ENCODE results near the gene ANKS1B.
"Not testable (repeated sequence)": the region's sequence is repeated elsewhere in the genome, so short reads cannot be mapped to it uniquely, and the experiment has no call there.

Gene ANKS1B

DNA sequence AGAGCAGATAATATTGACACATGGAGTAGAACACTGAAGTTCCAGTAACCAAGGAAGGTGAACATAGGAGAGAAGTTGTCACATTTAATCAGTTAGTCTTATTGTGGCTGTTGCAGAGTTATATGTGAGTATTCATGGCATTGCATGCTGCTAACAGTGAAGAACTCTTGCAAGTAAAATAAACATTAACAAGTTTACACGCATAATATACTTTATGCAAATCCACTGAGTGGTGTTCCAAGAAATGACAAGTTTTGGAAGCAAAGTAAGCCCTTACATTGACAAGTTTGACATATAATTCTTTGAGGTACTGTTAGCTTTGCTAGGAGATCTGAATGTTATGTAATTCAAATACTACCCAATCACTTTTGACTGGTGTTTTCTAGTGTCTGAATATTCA is 125.6 kb downstream of the ANKS1B start:
- no peak for DNase-seq

DNA sequence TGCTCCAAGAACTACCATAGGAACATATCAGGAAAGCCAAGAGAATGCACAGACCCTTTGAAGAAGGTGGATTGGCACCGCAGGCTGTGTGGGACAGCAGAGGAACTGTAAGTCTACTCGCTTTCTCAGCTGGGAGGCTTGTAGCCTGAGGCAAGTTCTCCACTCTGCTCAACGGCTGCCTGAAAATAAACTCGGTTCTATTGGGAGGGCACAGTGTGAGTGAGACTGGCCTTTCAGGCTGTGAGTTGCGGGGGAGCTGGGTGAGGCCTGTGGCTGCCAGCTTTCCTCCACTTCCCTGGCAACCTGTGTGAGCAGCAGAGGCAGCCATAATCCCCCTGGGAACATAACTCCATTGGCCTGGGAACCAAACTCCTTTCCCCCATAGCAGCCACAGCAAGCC is 132.1 kb downstream of the ANKS1B start:
- DNase-seq: no peak

DNA sequence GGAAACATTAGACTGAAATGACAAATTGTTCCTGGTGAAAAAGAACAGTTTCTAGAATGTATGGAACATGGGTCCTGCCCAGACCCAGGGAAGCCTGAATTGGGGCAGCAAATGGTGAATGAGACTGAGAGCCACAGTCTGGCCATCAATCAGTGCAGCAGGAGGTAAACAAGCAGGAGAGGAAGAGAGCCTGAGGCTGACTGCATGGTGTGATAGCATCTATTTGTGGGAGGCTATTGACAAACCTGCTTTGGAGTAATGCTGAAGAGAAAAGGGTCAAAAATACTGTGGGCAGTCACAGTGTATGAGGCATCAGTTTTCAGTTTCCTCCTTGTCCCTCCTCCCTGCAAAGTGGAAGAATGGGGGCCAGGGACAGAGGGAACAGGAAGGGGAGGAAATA is 136.8 kb downstream of the ANKS1B start:
- DNase-seq: no peak

DNA sequence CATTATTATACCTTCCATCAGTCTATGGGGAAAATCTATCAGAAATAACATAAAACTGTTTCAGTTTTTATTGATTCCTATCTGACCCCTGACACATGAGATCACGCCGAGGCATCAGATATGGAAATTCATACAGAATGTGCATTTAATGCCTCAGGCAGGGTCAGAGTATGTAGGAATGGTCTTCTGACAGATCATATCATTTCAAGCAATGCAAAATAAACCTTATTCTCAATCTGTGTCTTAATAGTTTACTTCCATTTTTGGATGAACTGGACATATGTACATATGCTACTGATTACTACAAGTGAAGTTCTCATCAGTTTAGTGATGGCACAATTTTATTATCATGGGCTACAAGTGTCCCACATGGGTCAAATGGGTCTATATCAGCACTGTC is 150.0 kb downstream of the ANKS1B start:
- no peak for DNase-seq

DNA sequence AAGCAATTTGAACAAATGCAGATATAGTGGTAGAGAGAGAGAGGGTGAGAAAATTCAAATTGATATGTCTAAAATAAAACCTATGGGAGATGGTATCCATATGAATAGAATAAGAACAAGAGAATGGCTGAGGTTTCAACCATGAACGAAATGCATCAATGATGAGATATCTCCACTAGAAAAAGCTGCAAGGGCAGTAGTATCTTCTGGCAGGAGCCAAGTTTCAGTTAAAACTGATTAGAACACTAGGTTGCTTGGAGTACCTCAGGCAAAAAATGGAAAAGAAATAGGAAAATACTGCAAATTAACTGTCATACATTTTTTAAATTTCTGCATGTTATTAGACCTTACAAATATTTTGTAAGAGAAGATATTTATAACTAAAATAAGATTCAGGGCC is 151.3 kb downstream of the ANKS1B start:
- no peak for DNase-seq

DNA sequence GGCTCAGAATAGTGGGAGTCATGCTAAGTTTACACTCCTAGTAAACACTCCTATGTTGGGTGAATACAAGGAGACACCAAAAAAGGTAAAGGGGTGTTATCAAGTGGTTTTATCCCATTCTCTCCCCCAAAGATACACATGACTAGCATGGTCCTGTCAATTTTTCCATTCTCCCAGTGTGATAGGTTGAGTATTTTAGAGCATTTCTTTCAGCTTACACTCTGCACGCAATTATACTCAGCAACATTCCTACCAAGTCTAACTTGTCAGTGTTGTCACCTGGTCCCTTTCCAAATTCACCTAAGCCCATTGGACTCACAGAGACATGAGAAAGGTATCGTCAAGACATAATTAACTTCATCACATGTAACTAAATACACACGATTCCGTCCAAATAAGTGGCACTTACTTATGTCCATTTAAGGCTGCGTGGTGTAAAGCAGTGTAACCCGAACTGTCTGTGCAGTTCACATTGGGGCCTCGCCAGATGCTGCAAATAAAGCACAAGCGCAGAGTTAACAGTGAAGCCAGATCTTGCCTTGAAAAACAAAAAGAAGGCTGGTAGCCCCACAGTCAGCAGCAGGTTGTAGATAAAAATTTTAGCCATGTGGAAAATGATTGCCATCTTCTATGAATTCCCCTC is 159.7 kb downstream of the ANKS1B start:
- DNase-seq: no peak

DNA sequence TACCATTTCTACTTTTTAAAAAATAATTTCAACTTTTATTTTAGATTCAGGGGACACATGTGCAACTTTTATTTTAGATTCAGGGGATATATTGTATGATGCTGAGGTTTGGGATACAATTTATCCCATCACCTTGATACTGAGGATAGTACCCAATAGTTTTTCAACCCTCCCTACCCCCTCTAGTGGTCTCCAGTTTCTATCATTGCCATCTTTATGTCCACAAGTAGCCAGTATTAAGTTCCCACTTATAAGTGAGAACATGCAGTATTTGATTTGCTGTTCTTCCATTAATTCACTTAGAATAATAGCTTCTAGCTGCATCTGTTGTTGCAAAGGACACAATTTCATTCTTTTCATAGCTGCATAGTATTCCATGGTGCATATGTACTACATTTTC is 162.5 kb downstream of the ANKS1B start:
- DNase-seq: no peak

DNA sequence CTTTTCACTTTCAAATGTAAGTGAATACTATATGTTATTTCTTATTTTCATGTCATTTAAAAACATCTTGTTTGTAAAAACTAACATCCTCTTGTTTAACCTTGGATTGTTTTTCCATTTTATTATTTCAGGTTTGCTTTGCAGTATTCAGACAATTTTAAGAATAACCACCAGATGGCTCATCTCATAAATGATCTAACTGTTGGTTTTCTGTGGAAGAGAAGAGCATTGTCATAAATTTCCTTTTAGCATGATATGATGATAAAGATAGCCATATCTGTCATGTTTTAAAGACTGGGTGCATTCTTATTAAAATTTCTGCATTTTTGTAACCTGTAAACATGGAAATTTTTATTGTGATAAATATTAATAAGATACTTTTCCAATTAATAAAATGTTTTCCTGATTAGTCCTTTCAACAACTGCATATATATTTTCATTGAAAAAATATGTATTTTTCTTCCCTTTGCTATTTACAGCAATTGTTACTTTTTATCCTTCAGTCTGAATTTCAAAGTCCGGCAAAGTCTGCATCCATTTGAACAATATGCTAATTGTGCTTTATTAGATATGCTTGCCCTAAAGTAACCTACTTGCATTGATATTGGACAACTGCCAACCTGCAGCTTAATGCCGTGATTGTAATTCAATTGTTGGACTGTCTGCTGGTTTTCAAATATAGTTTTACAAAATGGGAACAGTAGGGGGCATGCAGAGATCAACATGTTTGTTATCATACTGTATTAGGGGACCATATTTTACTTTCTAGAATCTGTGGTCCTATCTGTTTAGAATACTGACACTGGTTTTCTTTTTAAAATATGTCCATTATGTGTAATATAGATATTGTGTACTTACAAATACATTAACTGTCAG is 173.8 kb downstream of the ANKS1B start:
- DNase-seq: peak in 2 of 4 experiments; percentile 8 to 11

DNA sequence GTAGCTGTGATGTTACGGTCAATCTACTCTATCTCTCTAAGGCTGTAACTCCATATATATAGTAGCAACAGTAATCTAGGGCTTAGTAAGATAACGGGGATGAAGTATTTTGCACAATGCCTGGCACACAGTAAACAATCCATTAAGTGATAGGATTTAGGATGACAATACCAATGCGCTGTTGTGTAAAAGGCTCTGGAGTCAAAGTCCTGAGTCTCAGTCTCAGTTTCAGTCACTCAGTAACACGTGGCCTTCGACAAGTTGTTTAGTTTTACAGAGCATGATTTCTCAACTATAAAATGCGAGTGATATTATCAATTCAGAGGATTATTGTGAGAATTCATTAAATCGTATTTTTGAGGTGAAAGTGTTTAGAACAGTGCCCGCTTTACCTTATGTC is 174.8 kb downstream of the ANKS1B start:
- DNase-seq: no peak

DNA sequence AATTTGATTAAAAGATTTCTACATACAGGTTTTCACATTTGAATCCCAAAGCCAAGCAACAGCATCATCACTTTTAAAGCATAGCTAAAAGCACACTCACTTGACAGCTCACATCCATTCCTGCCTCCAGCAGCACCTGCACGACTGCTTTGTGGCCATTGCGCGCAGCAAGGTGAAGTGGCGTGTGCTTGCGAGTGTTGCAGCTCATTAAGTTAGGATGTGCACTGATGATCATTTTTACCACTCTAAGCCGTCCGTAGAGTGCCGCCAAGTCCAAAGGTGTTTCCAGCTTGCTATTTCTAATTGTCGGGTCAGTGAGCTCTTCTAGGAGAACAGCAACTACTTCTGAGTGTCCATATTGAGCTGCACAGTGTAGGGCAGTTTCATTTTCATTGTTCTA is 178.4 kb downstream of the ANKS1B start:
- DNase-seq: no peak

DNA sequence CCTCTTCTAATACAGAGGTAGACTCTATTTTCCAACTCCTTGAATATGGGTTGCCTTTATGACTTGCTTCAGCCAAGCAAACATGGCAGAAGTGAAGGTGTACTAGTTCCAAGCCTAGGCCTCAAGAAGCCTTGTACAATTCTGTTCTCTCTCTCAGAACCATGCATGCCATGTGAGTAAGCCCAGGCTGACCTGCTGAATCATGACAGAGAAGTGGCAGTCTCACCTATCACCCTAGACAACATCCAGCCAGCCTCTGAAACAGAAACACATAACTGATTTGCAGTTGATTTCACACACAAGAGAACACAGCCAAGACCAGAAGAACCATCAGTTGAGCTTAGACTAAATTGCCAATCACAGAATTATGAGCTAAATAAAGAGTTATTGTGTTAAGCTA is 180.0 kb downstream of the ANKS1B start:
- no peak for DNase-seq

DNA sequence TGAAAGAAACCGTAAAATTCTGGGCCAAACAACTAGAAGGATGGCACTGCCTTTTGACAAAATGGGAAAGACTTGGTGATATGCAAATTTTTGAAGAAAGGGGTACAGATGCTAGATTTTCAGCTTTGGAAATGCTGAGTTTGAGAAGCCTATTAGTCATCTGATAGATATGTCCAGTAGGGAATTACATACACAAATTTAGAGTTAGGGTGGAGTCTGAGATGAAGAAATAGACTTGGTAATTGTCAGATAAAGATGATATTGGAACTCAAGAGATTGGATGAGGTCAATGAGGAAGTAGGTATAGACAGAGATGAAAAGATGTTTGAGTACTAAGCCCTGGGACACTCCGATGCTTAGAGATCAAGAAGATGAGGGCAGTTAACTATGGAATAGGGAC is 184.1 kb downstream of the ANKS1B start:
- no peak for DNase-seq

DNA sequence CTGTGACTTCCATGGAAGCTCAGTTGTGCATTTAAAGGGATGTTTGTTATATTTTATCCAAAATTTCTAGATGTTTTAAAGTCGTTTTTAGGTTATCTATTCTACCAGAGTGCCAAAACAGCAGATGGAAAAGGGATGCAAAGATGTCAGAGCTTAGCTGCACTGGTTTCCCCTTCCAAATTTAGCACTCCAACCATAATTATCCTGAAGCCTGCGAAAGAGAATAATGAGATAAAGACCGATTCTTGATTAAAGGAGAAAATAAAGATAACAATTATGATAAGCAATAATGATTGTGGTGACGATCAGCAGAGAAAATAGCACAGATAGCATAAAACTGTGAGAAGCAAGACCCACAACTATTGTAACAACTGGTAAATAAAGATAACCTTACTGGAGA is 186.8 kb downstream of the ANKS1B start:
- DNase-seq: not testable (repeated sequence)

DNA sequence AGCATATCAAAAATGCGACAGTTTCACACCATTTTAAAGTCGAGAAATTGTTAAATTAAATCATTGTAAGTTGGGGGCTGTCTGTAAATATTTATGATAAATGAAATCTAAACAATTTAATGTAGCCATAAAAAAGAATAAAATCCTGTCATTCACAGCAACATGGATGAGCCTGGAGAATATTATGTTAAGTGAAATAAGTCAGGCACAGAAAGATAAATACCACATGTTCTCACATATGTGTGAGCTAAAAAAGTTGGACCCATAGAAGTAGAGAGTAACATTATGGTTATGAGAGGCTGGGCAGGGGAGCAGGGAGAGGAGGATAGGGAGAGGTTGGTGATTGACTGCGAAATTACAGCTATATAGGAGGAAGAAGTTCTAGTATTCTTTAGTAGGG is 201.3 kb downstream of the ANKS1B start:
- no peak for DNase-seq

DNA sequence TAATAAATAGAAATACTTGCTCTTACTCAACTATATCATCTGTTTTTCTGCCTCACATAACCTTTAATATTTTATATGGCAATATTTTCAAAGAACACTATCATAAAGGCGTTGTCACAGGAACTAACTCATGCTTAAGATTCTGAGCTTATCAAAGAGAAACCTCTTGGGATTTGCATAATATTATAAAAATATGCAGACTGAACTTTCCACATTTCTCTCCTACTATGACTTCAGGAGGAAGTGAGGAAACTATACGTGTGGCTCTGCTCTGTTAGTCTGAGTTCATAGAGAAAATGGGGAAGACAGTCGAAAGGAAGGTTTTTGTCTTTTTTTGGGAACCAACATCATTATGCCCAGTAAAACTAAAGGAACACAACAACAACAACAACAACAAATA is 212.5 kb downstream of the ANKS1B start:
- peak in 2 of 4 experiments; percentile 1 to 3 for DNase-seq

DNA sequence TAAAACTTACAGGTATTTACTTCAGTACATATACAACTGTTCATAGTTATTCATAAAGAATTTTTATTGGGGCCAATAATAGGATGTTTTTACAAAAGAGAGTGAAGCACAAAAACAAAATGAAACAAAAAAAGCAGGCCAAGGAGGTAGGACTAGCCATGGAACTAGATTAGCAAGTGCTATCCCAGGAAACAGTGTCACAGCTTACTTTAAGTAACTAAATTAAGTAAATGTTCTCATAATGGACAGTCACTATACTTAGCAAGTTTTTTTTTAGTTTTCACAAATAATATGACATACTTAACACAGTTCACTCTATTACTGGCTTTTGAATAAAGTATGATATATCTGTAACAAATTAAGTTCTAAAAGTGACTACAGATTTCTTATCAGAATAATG is 213.1 kb downstream of the ANKS1B start:
- DNase-seq: no peak

DNA sequence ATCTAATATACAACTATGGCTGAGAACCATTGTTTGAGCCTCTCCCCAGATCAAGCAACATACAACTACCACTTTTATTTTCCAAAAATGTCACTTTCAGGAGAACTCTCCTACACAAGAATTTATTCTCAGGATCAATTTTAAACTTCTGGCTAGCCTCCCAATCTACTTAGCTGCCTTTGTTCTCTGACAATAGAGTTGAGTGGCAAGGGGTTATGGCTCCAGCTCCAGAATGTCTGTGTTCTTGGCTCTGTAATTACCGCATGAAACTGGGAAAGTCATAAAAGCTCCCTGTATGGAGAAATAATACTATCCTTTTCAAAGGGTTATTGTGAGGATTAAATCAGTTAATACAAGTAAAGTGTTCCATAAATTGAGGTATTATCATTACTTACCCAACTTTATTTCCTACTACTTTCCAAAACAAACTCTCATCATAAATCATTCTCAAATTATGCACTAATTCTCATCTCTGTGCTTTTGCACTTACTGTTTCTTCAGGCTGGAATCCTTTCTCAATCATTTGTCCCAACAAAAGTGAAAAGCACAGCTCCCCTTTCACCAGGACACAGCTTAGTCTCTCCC is 215.2 kb downstream of the ANKS1B start:
- DNase-seq: no peak

DNA sequence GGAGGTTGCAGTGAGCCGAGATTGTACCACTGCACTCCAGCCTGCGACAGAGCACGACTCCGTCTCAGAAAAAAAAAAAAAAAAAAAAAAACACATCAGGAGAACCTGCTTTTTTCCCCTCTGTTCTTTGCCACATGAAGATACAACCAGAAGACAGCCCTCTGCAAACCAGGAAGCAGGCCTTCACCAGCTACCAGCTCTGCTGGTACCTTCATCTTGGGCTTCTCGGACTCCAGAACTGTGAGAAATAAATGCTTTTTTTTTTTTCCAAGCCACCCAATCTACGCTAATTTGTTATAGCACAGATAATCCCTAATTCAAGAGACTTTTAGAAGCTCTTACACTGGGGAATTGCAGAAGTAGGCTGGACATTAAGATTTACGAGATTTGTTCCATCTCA is 216.0 kb downstream of the ANKS1B start:
- no peak for DNase-seq

DNA sequence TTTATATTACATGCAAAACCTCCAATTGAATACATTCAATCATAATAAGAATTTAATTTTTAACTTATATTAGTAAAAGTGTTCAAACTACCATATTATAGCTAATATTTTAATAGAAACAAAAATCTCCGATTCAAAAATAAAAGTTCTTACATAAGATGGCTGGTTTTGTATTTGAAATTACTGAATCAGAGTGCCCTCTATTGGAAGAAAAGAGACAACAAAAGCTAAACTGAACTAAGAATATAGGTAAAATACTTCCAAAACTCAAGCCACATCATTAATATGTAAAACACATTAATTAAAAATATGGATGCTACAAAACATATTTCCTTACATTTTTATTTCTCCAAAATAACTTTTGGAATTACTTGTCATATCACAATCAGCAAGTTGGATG is 216.9 kb downstream of the ANKS1B start:
- DNase-seq: peak in 2 of 4 experiments; percentile 19 to 25

DNA sequence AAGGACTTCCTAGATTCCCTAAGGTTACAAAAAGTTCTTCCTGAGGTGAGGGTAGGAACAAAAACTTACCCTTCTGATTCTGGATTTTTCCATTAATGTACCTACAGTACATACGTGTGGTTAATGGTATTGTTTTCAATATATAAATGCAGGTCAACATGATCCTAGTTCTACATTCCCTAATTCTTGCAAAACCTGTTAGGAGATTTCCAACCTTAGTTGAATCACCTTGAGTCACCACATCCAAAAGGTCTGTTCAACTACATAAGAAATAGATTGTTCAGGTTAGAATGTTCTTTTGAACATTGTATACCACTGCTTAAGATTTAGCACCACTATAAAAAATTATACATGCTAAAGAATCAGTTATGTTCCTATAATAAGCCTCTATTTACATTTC is 218.3 kb downstream of the ANKS1B start:
- DNase-seq: no peak

DNA sequence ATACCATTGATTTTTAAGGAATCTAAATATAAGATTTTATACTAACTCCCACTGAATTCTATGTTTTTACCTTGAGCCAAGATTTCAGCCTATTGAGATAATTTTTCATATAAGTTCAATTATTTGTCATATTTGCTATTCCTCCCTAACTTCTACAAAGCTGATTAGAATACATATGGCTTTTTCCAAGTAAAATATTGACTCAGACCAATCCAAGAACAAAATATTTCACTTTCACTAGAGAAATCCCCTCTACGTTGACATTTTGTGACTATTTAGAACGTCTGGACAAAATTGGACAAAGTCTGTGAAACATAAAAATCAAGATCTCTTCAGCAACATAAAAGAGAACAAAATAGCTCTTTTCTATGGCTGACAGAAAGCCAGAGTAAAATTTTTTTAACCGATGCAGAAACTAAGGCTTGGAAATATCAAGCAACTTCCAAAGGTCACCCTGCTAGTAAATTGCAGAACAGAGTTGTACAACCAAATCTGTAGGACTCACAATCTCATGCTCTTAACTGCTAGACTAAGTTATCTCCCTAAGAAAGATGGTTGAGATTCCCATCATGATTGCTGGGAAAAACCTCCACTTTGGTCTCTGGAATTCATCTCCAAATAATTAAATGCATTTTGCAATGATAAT is 219.1 kb downstream of the ANKS1B start:
- DNase-seq: no peak

DNA sequence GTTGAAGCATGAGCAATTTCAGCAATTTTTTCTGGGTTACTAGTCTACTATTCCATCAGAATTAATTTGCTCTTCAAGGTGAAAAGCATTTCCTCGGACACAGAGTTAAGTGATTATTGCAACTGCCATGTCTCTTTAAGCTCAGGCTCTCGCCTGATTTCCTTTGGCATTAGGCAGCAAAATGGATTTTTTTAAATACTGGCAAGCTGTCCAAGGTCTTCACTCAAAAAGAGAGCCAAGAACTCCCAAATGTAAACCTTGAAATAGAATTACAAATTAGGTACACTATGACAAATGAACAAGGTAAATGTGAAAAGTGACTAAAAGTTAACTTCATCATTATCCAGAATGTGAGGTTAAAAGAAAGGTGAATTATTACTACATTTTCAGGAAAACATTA is 225.3 kb downstream of the ANKS1B start:
- DNase-seq: no peak

DNA sequence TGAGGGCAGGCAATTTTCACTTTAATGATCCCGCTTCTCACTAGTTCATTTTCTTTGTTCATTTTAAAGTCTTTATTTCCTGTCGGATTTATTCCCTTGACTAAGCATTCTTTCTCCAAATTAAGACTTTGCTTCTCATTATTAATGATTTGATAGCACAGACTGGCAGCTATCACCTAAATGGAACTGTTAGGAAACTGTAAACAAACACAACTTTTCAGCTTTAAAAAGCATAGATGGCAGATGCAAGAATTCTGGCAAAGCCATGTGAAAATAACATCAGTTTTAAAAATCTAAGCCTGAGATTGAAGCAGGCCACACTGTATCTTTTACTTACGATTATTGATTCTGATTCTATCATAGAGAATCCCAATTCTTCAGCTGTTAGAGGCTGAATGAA is 225.7 kb downstream of the ANKS1B start:
- DNase-seq: no peak

DNA sequence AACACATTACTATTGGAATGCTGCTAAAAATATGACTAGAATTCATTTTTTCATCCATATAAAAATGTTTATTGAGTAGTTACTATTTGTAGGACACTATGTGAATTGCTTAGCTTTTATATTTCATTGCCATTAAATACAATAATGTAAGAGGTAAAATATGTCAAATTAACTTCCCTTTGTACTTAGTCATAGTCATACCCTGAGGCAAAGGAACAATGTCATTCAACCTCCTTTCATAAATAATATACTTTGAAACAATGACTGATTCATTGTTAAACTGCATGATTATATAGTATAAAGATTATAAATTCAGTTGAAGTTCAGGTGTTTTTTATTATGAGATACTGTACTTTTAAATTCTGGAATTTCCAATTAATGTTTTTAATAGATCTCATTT is 232.0 kb downstream of the ANKS1B start:
- DNase-seq: no peak

All from suppressor macrophage (primary cell).